Colonic mucosa (tissue), 4 donors: ENCODE measurements around the gene FABP3. TPM values are rescaled to one million over a fixed set of nuclear protein-coding genes. Genes with fewer than 3 reads are reported as not detected.

Experiments
- DNase-seq: peaks from one replicate; pipeline ENCODE4 v3.0.0-alpha.2; 2020
- H3K27ac ChIP-seq: fragments of 200-600 bp; one replicate; pipeline ENCODE4 v1.8.0; 2021
- H3K27me3 ChIP-seq: fragments of 200-600 bp; one replicate; pipeline ENCODE4 v1.8.0; 2021
- H3K36me3 ChIP-seq: fragments of 200-600 bp; one replicate; pipeline ENCODE4 v1.8.0; 2021
- H3K4me1 ChIP-seq: fragments of 200-600 bp; one replicate; pipeline ENCODE4 v1.8.0; 2021; ENCODE audit warnings: mild to moderate bottlenecking
- H3K4me3 ChIP-seq: fragments of 200-600 bp; one replicate; pipeline ENCODE4 v1.8.0; 2021
- H3K9ac ChIP-seq, 2 donors: one replicate each; pipeline ENCODE4 v1.7.0; 2013; ENCODE audit warnings: control low read depth in 2 of 2, low read depth in 2 of 2, low read length in 2 of 2
- H3K9me3 ChIP-seq: fragments of 200-600 bp; one replicate; pipeline ENCODE4 v1.8.0; 2021
- intact Hi-C: fragments of 100-400 bp; cut with DNase I; formaldehyde crosslinking; loops from one replicate; pipeline ENCODE4 v1.14.1; 2022
- total RNA-seq, 2 donors: library from RNA; stranded (reverse); fragmentation: NEBNext Ultra II Directional in 1 of 2; extraction: Animal tissue kit (Norgen Biotek cat#: 25700) in 1 of 2; gene quantifications; one replicate each; pipeline ENCODE4 v1.2.1, GENCODE V29; 2021
- TF ChIP-seq, protein P1 (sequence below): fragments of 200-600 bp; IDR thresholded peaks from one replicate; pipeline ENCODE4 v1.8.0; 2022; ENCODE audit warnings: antibody characterized with exemption, mild to moderate bottlenecking
- donor health status: healthy.
- donor health status: DM: no; HTN: no; CAD: no.
- donor health status: DM: no; HTN: no; CAD: no.

FABP3 gene
- 1 to 10 TPM; 2.8 to 4.7 TPM for total RNA-seq

DNA sequence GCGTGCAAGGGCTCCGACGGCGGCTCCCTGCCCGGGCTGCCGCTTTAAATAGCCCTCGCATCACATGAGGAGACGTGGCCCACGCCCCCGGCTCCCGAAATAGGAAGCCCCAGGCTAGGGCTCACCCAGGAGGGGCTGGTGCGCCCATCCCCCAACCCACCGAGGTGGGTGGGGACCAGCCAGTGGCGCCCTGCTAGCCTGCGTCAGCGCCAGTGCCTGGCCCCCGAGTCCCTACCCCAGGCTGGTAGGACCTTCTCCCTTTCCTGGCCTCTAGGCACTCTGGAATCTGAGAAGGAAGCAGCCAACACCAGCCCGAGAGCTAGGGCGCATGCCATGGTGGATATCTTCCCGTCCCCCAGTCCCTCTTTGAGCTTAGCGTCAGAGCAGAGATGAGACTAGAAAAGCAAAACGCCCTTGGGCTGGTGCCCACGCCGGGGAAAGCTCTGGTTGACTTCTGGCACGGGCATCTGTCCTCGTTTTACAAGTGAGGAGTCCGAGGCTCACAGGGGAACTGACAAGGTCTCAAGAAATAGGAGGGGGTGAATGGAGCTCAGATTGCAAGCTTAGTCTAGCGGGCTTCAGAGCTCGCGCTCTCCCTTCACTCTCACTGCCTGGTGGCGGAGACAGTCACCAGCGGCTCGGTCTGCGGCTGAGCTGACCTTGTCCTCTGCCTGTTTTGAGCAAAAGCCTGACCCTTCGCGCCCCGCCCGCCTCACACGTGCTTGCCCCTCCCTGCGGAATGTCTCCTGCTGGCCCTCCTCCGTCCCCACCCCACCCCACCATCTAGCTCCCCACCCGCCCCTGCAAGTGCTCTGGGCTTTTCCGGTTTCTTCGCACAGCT lies at the start of gene FABP3:
Gene FABP3, minus strand, starts transcription at position 21 of the 841 bp plus-strand sequence. CDS start 62 bp downstream, outside the sequence.
- TF ChIP-seq, protein P1, sequence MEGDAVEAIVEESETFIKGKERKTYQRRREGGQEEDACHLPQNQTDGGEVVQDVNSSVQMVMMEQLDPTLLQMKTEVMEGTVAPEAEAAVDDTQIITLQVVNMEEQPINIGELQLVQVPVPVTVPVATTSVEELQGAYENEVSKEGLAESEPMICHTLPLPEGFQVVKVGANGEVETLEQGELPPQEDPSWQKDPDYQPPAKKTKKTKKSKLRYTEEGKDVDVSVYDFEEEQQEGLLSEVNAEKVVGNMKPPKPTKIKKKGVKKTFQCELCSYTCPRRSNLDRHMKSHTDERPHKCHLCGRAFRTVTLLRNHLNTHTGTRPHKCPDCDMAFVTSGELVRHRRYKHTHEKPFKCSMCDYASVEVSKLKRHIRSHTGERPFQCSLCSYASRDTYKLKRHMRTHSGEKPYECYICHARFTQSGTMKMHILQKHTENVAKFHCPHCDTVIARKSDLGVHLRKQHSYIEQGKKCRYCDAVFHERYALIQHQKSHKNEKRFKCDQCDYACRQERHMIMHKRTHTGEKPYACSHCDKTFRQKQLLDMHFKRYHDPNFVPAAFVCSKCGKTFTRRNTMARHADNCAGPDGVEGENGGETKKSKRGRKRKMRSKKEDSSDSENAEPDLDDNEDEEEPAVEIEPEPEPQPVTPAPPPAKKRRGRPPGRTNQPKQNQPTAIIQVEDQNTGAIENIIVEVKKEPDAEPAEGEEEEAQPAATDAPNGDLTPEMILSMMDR: no peak
- H3K27ac ChIP-seq: peak within 1 kb of the TSS; percentile 67
- no peaks in the 10 kb centered on the region for H3K9me3 ChIP-seq
- H3K9ac ChIP-seq: peak within 1 kb of the TSS; percentile 45 to 75
- intact Hi-C loops: no loop called here
- no peaks in the 10 kb centered on the region for H3K36me3 ChIP-seq
- peak within 1 kb of the TSS; percentile 24 for H3K4me3 ChIP-seq
- peaks cover 16% of the 10 kb centered on the region for H3K4me1 ChIP-seq
- no peaks in the 10 kb centered on the region for H3K27me3 ChIP-seq
- DNase-seq: peak; percentile 92

DNA sequence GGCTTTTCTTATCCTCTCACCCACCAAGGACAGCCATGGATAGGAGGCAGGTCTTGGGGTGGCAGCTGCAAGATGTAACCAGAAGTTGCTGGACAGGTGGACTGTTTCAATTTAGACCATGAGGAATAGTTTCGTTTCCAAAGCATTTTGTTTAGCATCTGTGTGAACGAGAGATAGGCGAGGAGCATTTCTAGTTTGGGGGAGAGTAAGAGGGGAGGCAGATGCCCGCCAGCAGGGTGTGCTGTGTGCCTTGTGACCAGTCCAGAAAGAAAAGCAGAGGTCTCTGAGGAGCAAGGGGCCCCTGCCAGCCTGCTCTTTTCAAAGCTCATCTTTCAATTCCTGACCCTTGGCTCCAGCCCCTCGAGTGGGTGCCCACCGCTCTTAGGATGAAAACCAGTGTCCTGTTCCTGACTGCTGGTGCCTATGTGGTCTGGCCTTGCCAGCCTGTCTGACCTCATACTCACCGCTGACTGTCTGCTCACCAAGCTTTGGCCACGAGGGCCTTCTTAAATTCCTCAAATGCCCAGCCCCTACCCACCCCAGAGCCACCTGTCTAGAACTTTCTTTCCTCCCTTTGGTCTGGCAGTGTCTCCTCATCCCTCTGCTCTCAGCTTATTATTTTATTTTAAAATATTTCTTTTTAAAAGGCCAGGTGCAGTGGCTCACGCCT lies 48.6 kb upstream of the FABP3 start:
- H3K4me3 ChIP-seq: no peak overlapping the region
- intact Hi-C loops: loop anchor here (2.0 to 10.0 kb wide), 3 partner anchors 27 to 239 kb away; partner anchors contain the start of genes SNRNP40 and ZCCHC17
- H3K9me3 ChIP-seq: no peaks in the 10 kb centered on the region
- H3K27ac ChIP-seq: peak overlapping the region; percentile 55
- no peak for DNase-seq
- TF ChIP-seq, protein P1: no peak
- peak overlapping the region in 1 of 2 donors; percentile 12 for H3K9ac ChIP-seq
- no peaks in the 10 kb centered on the region for H3K4me1 ChIP-seq
- H3K36me3 ChIP-seq: no peaks in the 10 kb centered on the region
- no peaks in the 10 kb centered on the region for H3K27me3 ChIP-seq

DNA sequence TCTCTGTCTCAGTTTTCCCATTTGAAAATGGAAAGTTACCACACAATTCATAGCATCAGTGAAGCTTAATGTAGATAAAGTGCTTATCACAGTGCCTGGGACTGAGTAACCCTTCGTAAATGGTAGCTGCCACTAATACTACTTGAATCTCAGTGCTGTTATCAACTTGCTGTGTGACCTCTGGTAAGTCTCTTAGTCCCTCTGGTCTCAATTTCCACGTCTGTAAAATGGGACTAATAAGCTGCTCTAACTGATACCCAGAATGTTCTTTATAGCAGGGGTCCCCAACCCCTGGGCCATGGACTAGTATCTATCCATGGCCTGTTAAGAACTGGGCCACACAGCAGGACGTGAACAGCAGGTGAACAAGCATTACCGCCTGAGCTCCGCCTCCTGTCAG lies 47.8 kb upstream of the FABP3 start:
- Histone ChIP-seq H3K4me3 (no peak overlapping the region), H3K36me3 (no peaks in the 10 kb centered on the region), H3K9me3 (no peaks in the 10 kb centered on the region), H3K4me1 (no peaks in the 10 kb centered on the region), H3K9ac (no peak overlapping the region), H3K27me3 (no peaks in the 10 kb centered on the region), H3K27ac (no peak overlapping the region)
- TF ChIP-seq, protein P1: no peak
- intact Hi-C loops: loop anchor here (5.0 to 10.0 kb wide), 2 partner anchors 126 to 238 kb away; partner anchors contain the start of genes SNRNP40 and ZCCHC17
- DNase-seq: no peak

DNA sequence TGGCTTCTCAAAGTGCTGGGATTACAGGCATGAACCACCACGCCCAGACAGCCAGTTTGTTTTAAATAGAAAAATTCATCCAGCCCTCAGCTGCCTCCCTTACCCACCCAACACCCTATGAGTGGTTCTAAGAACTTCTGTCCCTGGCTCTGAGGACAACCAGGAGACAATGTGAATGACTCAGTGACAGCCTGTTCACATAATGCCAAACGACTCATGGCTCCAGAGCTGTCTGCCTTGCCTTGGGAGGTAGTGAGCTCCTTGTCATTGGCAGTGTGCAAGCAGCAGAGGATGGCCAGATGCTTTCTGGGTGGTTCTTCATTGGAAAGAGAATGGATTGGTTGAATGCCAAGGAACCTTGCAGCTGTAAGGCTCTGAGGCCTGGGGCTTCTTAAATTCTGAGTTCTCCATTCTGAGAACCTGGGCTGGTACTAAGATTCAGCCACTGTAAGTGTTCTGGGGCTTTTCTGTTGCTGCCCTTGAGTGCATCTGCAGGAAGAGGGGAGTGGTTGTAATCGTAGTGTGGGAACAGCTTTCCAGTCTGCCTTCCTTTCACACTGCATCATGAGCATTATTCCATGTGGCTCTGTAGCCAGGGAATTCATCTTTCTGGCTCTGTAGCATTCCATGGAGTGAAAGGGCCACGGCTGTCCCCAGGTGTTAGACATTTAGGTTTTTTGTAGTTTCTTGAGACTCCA lies 45.9 kb upstream of the FABP3 start:
- Histone ChIP-seq H3K4me3 (no peak overlapping the region), H3K9me3 (no peaks in the 10 kb centered on the region), H3K9ac (no peak overlapping the region), H3K27ac (no peak overlapping the region), H3K4me1 (no peaks in the 10 kb centered on the region), H3K27me3 (no peaks in the 10 kb centered on the region), H3K36me3 (no peaks in the 10 kb centered on the region)
- no peak for DNase-seq
- intact Hi-C loops: no loop called here
- TF ChIP-seq, protein P1: no peak

DNA sequence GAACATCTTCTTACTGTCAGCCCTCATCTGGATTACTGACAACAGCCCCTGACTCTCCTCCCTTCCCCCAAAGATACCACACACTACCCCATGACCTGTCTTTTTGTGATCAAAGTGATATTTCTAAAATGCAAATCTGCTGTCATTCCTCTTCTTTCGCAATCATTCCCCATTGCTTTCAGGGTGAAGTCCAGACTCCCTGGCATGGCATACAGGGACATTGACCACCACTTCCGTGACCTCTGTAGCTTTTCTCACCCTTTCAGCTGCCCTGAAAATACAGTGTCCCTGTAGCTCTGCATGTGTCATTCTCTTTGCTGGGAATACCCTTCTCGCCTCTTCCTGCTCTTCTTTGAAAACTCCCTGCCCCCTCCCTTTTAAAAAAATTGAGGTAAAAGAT lies 44.3 kb upstream of the FABP3 start:
- Histone ChIP-seq H3K27ac (no peak overlapping the region), H3K9me3 (no peaks in the 10 kb centered on the region), H3K4me3 (no peak overlapping the region), H3K27me3 (no peaks in the 10 kb centered on the region), H3K9ac (no peak overlapping the region), H3K36me3 (no peaks in the 10 kb centered on the region), H3K4me1 (no peaks in the 10 kb centered on the region)
- DNase-seq: no peak
- TF ChIP-seq, protein P1: no peak
- intact Hi-C loops: no loop called here
